PC-3 (cell line): ENCODE measurements around the gene UCP2.

Experiments used
- CTCF ChIP-seq: fragments of 300-600 bp; sonication (generic); conservative IDR thresholded peaks from 2 replicates; pipeline ENCODE4 v1.5.1; 2017; ENCODE audit warnings: antibody characterized with exemption, low read depth, mild to moderate bottlenecking, low read length
- EZH2 ChIP-seq: fragments of 300-600 bp; sonication (generic); IDR thresholded peaks from one replicate; pipeline ENCODE4 v1.6.1; 2017; ENCODE audit warnings: antibody characterized with exemption, mild to moderate bottlenecking, low read length; ENCODE audit not compliant: unreplicated experiment

GRCh38 chr11:73956876-73957653 lies 25.6 kb downstream of the UCP2 start:
- TF ChIP-seq CTCF (no peak), EZH2 (no peak)
